Measurements from ENCODE around the gene GLCCI1. TPM values are rescaled to one million over a fixed set of nuclear protein-coding genes. Genes with fewer than 3 reads are reported as not detected.

Gene GLCCI1
- total RNA-seq, 4 donors from 2014 or later: 15.6 to 24.0 (median 21.7) TPM

- TF ChIP-seq CTCF (IDR thresholded peaks at IDR 0.05; ENCODE audit: low read depth): no peak
Measured at GRCh38 chr7:8035647-8036518, 67.3 kb downstream of the GLCCI1 start.

GRCh38 chr7:8037151-8037550 lies 68.6 kb downstream of the GLCCI1 start:
- TF ChIP-seq CTCF (IDR thresholded peaks at IDR 0.05; ENCODE audit: low read depth): no peak

- TF ChIP-seq CTCF (IDR thresholded peaks at IDR 0.05; ENCODE audit: low read depth): no peak
Measured at GRCh38 chr7:8040768-8041369, 72.3 kb downstream of the GLCCI1 start.

- no peak for TF ChIP-seq CTCF (IDR thresholded peaks at IDR 0.05; ENCODE audit: low read depth)
Measured at GRCh38 chr7:8042796-8043535, 74.4 kb downstream of the GLCCI1 start.

- TF ChIP-seq CTCF (IDR thresholded peaks at IDR 0.05; ENCODE audit: low read depth): no peak
Measured at GRCh38 chr7:8044761-8045430, 76.3 kb downstream of the GLCCI1 start.

GRCh38 chr7:8051373-8051772 lies 82.8 kb downstream of the GLCCI1 start:
- no peak for TF ChIP-seq CTCF (IDR thresholded peaks at IDR 0.05; ENCODE audit: low read depth)

All from subcutaneous adipose tissue (tissue), 4 donors.